ENCODE data around the gene FKBP1B.

- no peak for TF ChIP-seq RAD21 (IDR thresholded peaks at IDR 0.05; ENCODE audit: low read length)
- no peak for TF ChIP-seq ELF1 (IDR thresholded peaks at IDR 0.05)
- no peak for TF ChIP-seq USF2 (IDR thresholded peaks at IDR 0.05; ENCODE audit: borderline replicate concordance, low read depth, low read length)
- no peak for TF ChIP-seq CTCF (IDR thresholded peaks at IDR 0.05)
- no peak for TF ChIP-seq FOXM1 (IDR thresholded peaks at IDR 0.05; ENCODE audit: low read depth)
- TF ChIP-seq NFIC (IDR thresholded peaks at IDR 0.05; ENCODE audit: borderline replicate concordance): no peak
- TF ChIP-seq TEAD4 (IDR thresholded peaks at IDR 0.05; ENCODE audit: borderline replicate concordance, insufficient read depth): no peak
- no peak for TF ChIP-seq RFX5 (IDR thresholded peaks at IDR 0.05; ENCODE audit: low read length)
- no peak for TF ChIP-seq REST (IDR thresholded peaks at IDR 0.05; ENCODE audit: low read depth, low read length)
- TF ChIP-seq YY1 (IDR thresholded peaks at IDR 0.05; ENCODE audit: low read depth): no peak
- no peak for TF ChIP-seq SIN3A (IDR thresholded peaks at IDR 0.05; ENCODE audit: borderline replicate concordance, low read depth, low read length)
- TF ChIP-seq EZH2phosphoT487 (IDR thresholded peaks at IDR 0.05; ENCODE audit: borderline replicate concordance, low read depth): no peak
- TF ChIP-seq NRF1 (IDR thresholded peaks at IDR 0.05; ENCODE audit: low read depth, low read length): no peak
Measured at GRCh38 chr2:24009367-24009679, 40.2 kb upstream of the FKBP1B start.
